Skin of body (tissue), 2 donors: ENCODE results near the gene CFAP58. TPM values are rescaled to one million over a fixed set of nuclear protein-coding genes. Genes with fewer than 3 reads are reported as not detected.

Experiments used
- DNase-seq: peaks from one replicate; lab custom pipeline; 2025; lab: John Stamatoyannopoulos, UW
- total RNA-seq: library from RNA; depleted of rRNA; stranded (reverse); fragments of >200 nt; gene quantifications from one replicate; pipeline ENCODE4 v1.2.3, GENCODE V29; 2014

Gene CFAP58
- total RNA-seq, 1 donor from 2014 or later, result 0.39 TPM

GRCh38 chr10:104334965-104335650 lies 18.5 kb upstream of the CFAP58 start:
- no peak for DNase-seq

- peak; percentile 25 for DNase-seq
These were observed 16.7 kb upstream of the CFAP58 start for GRCh38 chr10:104336821-104337467.

DNA sequence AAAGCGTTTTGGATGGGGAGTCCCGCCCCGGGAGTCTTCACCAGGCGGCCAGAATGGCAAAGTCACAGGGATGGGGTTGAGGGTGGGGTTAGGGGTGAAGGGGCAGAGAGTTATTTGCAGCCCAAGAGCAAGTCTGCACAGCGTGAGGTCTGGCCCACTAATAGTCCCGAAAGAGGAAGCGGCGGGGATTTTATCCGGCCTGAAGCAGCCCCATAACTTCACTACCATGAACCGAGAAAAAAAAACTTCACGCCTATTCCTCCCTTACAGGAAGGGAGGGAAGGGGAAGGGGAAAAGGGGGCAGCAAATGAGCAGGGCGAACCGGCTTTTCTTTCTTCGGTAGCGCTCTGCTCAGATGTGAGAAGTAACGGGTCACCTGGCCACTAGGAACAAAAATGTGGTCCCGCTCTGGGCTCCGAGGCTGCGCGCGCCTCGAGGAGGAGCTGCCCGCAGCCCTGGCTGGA lies 16.1 kb upstream of the CFAP58 start:
- DNase-seq, result no peak

DNA sequence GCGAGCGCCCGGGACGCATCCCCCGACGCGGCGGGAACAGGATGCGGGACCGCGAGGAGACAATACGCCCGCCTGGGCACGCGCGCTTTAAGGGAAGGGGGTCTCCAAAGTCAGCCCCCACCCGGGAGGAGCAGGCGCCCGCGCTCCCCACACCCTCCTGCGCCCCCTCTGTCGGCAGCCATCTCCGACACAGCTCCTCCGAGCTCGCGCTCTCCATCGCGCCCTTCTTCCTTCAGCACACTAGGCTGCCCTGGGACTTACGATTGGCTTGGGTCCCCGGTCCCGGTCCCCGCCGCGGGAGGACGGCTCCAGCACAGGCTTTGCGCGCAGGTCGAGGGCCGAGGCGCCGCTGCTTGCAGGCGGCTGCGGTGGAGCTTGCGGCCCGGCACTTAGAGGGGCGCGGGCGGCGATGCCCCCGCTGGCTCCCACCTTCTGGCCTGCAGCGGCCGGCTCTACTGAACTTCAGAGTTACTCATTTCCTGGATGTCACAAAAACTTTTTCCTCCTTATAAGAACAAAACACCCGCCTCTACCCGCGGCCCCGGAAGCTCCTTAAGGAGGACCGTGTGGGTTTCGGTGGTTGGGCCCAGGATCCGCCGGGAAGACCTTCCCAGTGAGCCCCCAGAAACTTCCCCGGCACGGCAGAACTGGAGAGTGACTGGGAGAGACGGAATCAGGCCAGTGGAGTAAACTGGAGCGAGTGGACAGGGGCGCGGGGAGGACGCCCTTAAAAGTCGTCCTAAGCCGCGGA lies 15.5 kb upstream of the CFAP58 start, which contains the start of gene ITPRIP:
ITPRIP (minus strand) TSS at position 481 of the 751 bp plus-strand sequence. CDS start 22,414 bp downstream, outside the sequence.
- peak; percentile 86 for DNase-seq

DNA sequence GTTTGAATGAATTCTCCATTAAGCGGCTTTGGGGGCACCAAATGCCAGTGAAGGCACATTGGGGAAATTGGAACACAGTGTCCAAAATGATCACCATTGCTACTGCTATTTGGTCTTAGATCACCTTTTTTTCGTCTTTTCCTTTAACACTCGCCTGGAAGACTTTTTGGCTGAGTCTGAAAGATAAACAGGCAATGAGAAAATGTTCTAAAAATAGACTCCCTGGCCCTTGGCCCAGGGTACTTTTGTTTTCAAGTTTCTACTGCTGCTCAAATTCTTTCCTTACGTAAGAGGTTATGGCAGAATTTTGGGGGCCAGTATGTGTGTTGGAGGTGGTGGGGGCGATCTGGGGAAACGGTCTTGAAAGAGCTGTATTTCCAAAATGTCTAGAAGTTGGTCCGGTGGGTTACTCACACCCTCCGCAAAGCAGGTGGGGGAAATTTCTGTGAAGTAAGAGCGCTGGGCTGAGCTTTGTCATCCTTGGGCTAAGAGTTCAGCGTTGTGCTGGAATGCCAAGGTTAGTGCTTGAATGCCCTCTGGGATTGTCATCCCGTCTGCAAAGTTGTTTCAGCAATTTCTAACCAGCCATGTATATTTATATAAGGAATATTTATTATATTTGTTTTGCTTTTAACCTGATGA lies 14.0 kb upstream of the CFAP58 start:
- DNase-seq, result peak; percentile 85

GRCh38 chr10:104340111-104340526 lies 13.5 kb upstream of the CFAP58 start:
- DNase-seq, result no peak

- DNase-seq, result no peak
These were observed 13.0 kb upstream of the CFAP58 start for GRCh38 chr10:104340641-104341040.

GRCh38 chr10:104342941-104343411 lies 10.7 kb upstream of the CFAP58 start:
- no peak for DNase-seq

DNA sequence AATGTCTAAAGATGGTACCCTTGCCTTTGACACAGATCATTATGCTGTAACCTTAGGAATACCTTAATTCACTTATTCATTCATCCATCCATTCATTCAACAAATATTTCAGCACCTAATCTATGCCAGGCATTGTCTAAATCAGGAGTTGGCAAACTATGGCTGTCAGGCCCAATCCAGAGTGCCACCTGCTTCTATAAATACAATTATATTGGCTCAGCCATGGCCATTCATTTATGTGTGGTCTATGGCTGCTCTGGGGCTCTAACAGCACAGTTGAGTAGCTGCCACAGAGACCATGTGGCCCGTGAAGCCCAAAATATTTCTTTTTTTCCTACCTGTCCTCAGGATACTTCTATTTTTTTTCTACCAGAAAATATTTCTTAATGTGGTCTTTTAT lies 9.4 kb upstream of the CFAP58 start:
- DNase-seq, result no peak

- DNase-seq, result no peak
These were observed 8.1 kb upstream of the CFAP58 start for GRCh38 chr10:104345515-104345914.

DNA sequence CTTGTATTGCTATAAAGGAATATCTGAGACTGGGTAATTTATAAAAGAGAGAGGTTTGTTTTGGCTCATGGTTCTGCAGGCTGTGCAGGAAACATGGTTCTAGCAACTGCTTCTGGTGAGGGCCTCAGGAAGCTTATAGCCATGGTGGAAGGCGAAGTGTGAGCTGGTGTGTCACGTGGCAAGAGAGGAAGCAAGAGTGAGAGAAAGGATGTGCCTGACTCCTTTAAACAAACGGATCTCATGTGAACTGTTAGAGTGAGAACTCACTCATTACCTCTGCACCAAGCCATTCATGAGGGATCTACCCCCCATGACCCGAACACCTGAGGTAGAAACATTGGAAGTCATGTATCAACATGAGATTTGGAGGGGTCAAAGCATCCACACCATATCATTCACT lies 7.7 kb upstream of the CFAP58 start:
- no peak for DNase-seq

- DNase-seq, result no peak
These were observed 6.2 kb upstream of the CFAP58 start for GRCh38 chr10:104347295-104348045.

GRCh38 chr10:104348601-104349000 lies 5.0 kb upstream of the CFAP58 start:
- DNase-seq, result no peak

DNA sequence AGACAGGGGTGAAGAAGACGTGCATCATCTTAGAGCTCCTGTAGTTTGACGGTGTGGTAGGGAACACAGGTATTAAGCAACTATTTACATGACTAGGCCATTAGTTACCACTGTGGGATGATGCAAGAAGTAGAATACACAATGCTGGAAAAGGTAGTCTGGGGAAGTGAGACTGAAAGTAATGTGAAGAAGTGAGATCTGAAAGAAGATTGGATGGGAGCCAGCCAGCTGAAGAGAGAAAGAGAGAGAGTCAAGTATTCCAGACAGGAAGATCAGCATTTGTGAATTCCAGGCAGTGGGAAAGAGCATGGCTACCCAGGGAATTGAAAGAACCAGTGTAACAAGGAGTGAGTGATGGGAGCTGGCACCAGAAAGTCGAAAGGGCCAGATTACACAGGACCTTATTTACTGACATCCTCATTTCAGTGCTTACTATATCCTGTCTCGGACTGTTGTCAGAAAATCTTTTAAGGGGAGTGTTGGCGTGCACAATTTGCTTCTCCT lies 4.0 kb upstream of the CFAP58 start:
- DNase-seq, result peak; percentile 35

GRCh38 chr10:104350127-104350635 lies 3.5 kb upstream of the CFAP58 start:
- peak; percentile 70 for DNase-seq

DNA sequence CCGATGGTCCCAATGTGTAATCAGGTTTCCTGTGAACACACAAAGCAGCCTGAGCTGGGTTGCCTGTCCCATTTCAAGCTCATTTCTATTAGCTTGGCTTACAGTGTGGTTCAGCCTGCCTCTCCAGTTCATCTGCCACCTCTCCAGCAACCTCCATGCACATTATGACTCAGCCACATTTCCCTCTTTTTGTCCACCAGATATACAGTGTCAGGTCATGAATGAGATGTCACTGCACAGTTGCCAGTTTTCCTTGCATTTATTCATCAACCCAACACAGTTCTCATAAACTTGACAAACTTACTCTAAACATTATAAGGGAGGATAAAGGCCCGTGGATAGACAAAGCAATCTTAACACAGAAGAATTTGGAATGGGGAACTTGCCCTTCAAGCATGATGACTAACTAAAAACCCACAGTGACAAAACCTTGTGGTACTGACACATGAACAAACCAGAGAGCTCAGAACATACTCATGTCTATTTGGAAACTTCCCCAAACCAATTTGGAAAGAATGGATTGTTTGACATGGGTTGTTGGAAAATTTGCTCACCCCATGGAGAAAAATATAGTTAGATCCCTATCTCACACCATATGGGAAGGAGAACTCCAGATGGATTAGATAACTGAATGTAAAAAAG lies 2.5 kb upstream of the CFAP58 start:
- no peak for DNase-seq

- no peak for DNase-seq
These were observed 1.7 kb upstream of the CFAP58 start for GRCh38 chr10:104351919-104352318.

DNA sequence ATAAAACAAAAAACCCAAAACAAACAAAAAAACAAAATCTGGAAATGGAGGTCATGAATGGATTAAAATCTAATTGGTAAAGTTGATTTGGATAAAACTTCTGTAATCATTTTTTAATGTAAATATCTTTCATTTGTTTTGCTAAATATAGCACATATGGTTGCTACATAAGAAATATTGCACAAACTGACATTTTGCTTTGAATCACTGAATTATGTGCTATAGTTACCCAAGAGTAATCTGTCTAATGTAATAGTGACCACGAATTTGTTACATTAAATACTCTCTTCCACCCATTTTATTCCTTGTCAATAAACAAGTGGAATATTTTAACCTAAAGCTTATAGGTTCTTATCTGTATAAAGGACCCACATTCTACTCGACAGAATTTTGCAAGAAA lies 6.2 kb downstream of the CFAP58 start:
- DNase-seq, result no peak

DNA sequence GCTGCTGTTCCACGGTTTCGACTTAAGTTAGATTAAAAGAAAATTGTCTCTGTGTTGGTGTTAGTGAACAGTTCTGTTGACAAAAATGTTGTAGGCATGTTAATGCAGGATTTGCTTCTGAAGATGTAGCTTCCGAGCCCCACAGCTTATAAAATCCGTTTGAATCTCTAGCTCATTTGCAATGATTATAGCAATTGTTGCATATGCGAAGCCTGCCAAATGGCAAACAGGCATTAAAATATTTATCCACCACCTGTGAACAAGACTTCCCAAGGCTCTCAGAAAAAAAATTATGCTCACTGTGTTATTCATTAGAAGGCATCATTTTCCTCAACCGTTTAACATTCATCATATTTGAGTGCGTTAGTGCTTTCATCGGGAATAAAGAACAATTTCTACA lies 14.3 kb downstream of the CFAP58 start:
- DNase-seq, result no peak

- DNase-seq, result no peak
These were observed 14.7 kb downstream of the CFAP58 start for GRCh38 chr10:104368381-104368780.
